GM12875 (cell line): Measurements from ENCODE around the gene PSMB5.
"Not testable (repeated sequence)": the region's sequence is repeated elsewhere in the genome, so short reads cannot be mapped to it uniquely, and the experiment has no call there.

Experiments used
- H3K4me3 ChIP-seq: one replicate; pipeline ENCODE4 v1.5.1; 2011; ENCODE audit warnings: low read depth, low read length, control low read depth
- CTCF ChIP-seq: IDR thresholded peaks from 2 replicates; pipeline ENCODE4 v1.5.1; 2011; ENCODE audit warnings: low read depth, mild to moderate bottlenecking, control low read depth, inconsistent platforms, low read length, moderate library complexity, borderline replicate concordance; ENCODE audit not compliant: insufficient read depth

Gene PSMB5

GRCh38 chr14:23009939-23010726 lies 24.6 kb downstream of the PSMB5 start, which contains the start of gene C14orf93:
C14orf93 (minus strand) TSS chr14:23010143; CDS start chr14:22999023, 11,120 bp downstream.
- no peak for TF ChIP-seq CTCF

GRCh38 chr14:23009483-23009938 lies 25.2 kb downstream of the PSMB5 start:
- peak overlapping the region; percentile 32 for H3K4me3 ChIP-seq
- no peak for TF ChIP-seq CTCF

More at GRCh38 chr14:23009939-23010726, 24.6 kb downstream of the PSMB5 start, which contains the start of gene C14orf93:
- peak within 1 kb of the TSS; percentile 37 for H3K4me3 ChIP-seq

GRCh38 chr14:23008831-23009230 lies 25.9 kb downstream of the PSMB5 start:
- TF ChIP-seq CTCF = no peak
- H3K4me3 ChIP-seq = no peak overlapping the region

- TF ChIP-seq CTCF = no peak
Measured at GRCh38 chr14:23006544-23007419, 27.9 kb downstream of the PSMB5 start.

GRCh38 chr14:23006188-23006534 lies 28.5 kb downstream of the PSMB5 start:
- TF ChIP-seq CTCF = no peak
- no peak overlapping the region for H3K4me3 ChIP-seq

More at GRCh38 chr14:23006544-23007419, 27.9 kb downstream of the PSMB5 start:
- peak overlapping the region; percentile 57 for H3K4me3 ChIP-seq

- no peak overlapping the region for H3K4me3 ChIP-seq
- TF ChIP-seq CTCF = no peak
Measured at GRCh38 chr14:23005451-23006187, 29.1 kb downstream of the PSMB5 start.

GRCh38 chr14:23004274-23004673 lies 30.4 kb downstream of the PSMB5 start:
- not testable (repeated sequence) for H3K4me3 ChIP-seq
